ENCODE measurements around the gene NOX3. TPM values are rescaled to one million over a fixed set of nuclear protein-coding genes. Genes with fewer than 3 reads are reported as not detected.

Gene NOX3
- total RNA-seq, 2 experiments from 2014 or later = not detected

DNA sequence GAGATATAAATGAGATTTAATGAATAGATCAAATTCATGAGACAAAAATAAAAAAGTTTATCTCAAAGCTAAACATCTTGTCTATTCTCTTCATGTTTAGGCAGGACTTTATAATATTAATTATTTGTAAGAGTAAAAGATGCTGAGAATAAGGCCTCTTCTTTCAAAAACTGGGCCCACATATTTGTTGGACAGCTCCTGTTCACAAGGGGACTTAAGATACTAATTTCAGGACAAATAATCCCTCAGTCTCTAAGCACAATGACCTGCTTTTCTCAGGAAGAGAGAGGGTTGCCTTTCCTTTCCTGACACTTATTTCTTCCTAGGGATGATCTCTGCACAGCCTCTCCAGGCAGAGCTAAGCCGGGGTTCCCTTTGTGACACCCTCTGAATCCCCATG lies 43.3 kb downstream of the NOX3 start:
- ChIA-PET CTCF (interaction anchor here (0.6 kb wide), 1 partner anchor 104 kb away, joined by 3 read pairs; no protein-coding TSS in a partner anchor), POLR2A (no interaction called here)
- Mint-ChIP-seq H3K27ac (no peak overlapping the region), H3K4me3 (no peak overlapping the region), H3K27me3 (no peaks in the 10 kb centered on the region), H3K36me3 (ENCODE audit: low read depth) (no peaks in the 10 kb centered on the region), H3K4me1 (ENCODE audit: low read depth) (peaks cover 12% of the 10 kb centered on the region), H3K9me3 (no peaks in the 10 kb centered on the region)
- TF ChIP-seq, protein P1, sequence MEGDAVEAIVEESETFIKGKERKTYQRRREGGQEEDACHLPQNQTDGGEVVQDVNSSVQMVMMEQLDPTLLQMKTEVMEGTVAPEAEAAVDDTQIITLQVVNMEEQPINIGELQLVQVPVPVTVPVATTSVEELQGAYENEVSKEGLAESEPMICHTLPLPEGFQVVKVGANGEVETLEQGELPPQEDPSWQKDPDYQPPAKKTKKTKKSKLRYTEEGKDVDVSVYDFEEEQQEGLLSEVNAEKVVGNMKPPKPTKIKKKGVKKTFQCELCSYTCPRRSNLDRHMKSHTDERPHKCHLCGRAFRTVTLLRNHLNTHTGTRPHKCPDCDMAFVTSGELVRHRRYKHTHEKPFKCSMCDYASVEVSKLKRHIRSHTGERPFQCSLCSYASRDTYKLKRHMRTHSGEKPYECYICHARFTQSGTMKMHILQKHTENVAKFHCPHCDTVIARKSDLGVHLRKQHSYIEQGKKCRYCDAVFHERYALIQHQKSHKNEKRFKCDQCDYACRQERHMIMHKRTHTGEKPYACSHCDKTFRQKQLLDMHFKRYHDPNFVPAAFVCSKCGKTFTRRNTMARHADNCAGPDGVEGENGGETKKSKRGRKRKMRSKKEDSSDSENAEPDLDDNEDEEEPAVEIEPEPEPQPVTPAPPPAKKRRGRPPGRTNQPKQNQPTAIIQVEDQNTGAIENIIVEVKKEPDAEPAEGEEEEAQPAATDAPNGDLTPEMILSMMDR (IDR thresholded peaks at IDR 0.05) = no peak
- Histone ChIP-seq H3K4me3 (ENCODE audit: low read length) (no peak overlapping the region), H3K4me1 (ENCODE audit: insufficient read depth, low read length) (peaks cover 2% of the 10 kb centered on the region), H3K9me3 (ENCODE audit: control insufficient read depth in 1 of 2, insufficient read depth in 1 of 2, low read length in 2 of 2) (no peaks in the 10 kb centered on the region), H3K27me3 (ENCODE audit: control insufficient read depth in 1 of 2, insufficient read depth in 2 of 2, low read length in 2 of 2) (no peaks in the 10 kb centered on the region), H3K27ac (ENCODE audit: low read depth in 1 of 2, low read length in 2 of 2) (no peak overlapping the region), H3K36me3 (ENCODE audit: insufficient read depth, low read length) (no peaks in the 10 kb centered on the region)
- intact Hi-C loops (cut with DNase I, micrococcal nuclease) = no loop called here
- DNase-seq (no peak), ATAC-seq (ENCODE audit: poor library complexity) (no peak)

DNA sequence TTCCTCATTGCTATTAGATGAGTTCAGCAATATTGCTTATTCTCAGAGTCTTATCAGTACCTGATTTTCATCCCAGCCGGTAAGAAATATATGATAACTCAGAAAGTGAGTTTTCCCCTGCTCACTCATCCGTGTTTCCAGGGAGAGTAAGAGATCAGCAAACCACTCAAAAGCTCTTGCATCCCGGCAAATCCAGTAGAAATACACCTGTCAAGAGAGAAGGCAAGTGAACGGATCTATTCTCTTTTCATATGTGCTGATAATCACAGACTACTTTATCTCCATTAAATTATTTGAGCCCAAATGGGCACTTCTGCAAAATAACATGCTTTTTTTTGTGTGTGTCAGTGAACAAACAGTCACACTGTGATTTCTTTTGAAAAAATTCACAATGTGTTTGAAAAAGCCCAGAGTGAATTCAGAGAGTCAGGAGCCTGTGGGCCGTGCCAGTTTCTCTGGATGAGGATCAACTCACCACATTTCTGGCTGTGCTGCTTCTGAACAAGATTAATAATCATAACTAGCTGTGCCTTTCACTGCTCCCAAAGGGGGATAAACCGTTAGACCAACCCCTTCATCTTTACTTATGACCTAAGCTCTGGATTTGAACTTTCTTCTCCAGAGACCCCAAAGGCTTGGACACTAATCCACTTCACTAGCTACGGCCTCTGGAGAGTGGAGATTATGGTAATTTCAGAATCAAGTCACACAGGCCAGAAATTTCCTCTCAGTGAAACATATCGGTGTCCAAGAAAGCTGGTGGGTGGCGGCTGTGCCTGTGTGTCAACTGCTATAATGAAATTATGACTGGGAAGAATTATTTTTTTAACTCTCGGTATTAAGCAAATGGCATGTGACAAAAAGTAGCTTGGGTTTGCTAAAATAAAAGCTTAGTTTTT lies 44.2 kb downstream of the NOX3 start:
- Mint-ChIP-seq H3K4me3 (no peak overlapping the region), H3K9me3 (no peaks in the 10 kb centered on the region), H3K27ac (no peak overlapping the region), H3K36me3 (ENCODE audit: low read depth) (no peaks in the 10 kb centered on the region), H3K27me3 (no peaks in the 10 kb centered on the region), H3K4me1 (ENCODE audit: low read depth) (peaks cover 7% of the 10 kb centered on the region)
- intact Hi-C loops (cut with DNase I, micrococcal nuclease) = no loop called here
- no peak overlapping the region for H3K27ac ChIP-seq (ENCODE audit: low read depth in 1 of 2, low read length in 2 of 2)
- no peak for ATAC-seq (ENCODE audit: poor library complexity)
- no peaks in the 10 kb centered on the region for H3K27me3 ChIP-seq (ENCODE audit: control insufficient read depth in 1 of 2, insufficient read depth in 2 of 2, low read length in 2 of 2)
- no peak for DNase-seq
- no peaks in the 10 kb centered on the region for H3K9me3 ChIP-seq (ENCODE audit: control insufficient read depth in 1 of 2, insufficient read depth in 1 of 2, low read length in 2 of 2)
- H3K36me3 ChIP-seq (ENCODE audit: insufficient read depth, low read length) = no peaks in the 10 kb centered on the region
- H3K4me1 ChIP-seq (ENCODE audit: insufficient read depth, low read length) = no peaks in the 10 kb centered on the region
- no peak overlapping the region for H3K4me3 ChIP-seq (ENCODE audit: low read length)
- TF ChIP-seq, protein P1 (IDR thresholded peaks at IDR 0.05) = no peak
- POLR2A ChIA-PET = no interaction called here
- CTCF ChIA-PET = interaction anchor here (0.6 to 1.6 kb wide), 2 partner anchors 23 to 103 kb away, joined by 3 to 4 read pairs; no protein-coding TSS in a partner anchor

DNA sequence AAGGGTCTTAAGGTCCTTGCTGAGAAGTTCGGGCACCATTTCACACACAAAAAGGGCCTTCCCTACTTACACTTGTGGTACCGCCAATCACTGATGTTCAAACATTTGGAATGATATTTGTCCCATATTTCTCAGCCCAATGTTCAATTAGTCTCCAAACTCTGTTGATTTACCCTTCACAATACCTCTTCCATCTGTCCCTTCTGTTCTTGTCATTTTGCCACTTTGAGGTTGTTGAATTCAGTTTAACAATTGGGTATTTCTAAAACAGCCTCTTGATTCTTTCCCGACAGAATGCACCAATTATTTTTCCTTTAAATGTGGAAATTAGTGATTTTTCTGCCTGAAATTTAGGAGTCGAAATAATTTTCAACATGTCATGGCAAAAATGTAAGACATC lies 46.2 kb downstream of the NOX3 start:
- POLR2A ChIA-PET = no interaction called here
- Histone ChIP-seq H3K27ac (ENCODE audit: low read depth in 1 of 2, low read length in 2 of 2) (no peak overlapping the region), H3K36me3 (ENCODE audit: insufficient read depth, low read length) (no peaks in the 10 kb centered on the region), H3K4me1 (ENCODE audit: insufficient read depth, low read length) (no peaks in the 10 kb centered on the region), H3K27me3 (ENCODE audit: control insufficient read depth in 1 of 2, insufficient read depth in 2 of 2, low read length in 2 of 2) (no peaks in the 10 kb centered on the region), H3K4me3 (ENCODE audit: low read length) (no peak overlapping the region), H3K9me3 (ENCODE audit: control insufficient read depth in 1 of 2, insufficient read depth in 1 of 2, low read length in 2 of 2) (peaks cover 0 to under 1% of the 10 kb centered on the region in 2 experiments)
- CTCF ChIA-PET = interaction anchor here (1.6 kb wide), 1 partner anchor 21 kb away, joined by 4 read pairs; no protein-coding TSS in a partner anchor
- Mint-ChIP-seq H3K27me3 (no peaks in the 10 kb centered on the region), H3K4me3 (no peak overlapping the region), H3K36me3 (ENCODE audit: low read depth) (no peaks in the 10 kb centered on the region), H3K27ac (no peak overlapping the region), H3K4me1 (ENCODE audit: low read depth) (no peaks in the 10 kb centered on the region), H3K9me3 (no peaks in the 10 kb centered on the region)
- ATAC-seq (ENCODE audit: poor library complexity) (no peak), DNase-seq (no peak)
- TF ChIP-seq, protein P1 (IDR thresholded peaks at IDR 0.05) = no peak
- intact Hi-C loops (cut with DNase I, micrococcal nuclease) = no loop called here

Measured in CD4-positive, alpha-beta T cell (primary cell).